GM19328 (cell line): Measurements from ENCODE around the gene FASN.

ENCODE experiments used
- ATAC-seq: cut with Tn5 transposase; IDR thresholded peaks from one replicate; pipeline ENCODE4 v1.9.1; 2021; ENCODE audit warnings: mild to moderate bottlenecking, moderate library complexity; ENCODE audit not compliant: unreplicated experiment

FASN gene

GRCh38 chr17:82059272-82060000 lies 38.6 kb downstream of the FASN start:
- no peak for ATAC-seq

- ATAC-seq = no peak
Measured at GRCh38 chr17:82058855-82059249, 39.2 kb downstream of the FASN start.

GRCh38 chr17:82058230-82058854 lies 39.7 kb downstream of the FASN start:
- ATAC-seq = no peak

GRCh38 chr17:82056729-82057621 lies 41.1 kb downstream of the FASN start:
- no peak for ATAC-seq

- ATAC-seq = no peak
Measured at GRCh38 chr17:82055965-82056728, 41.9 kb downstream of the FASN start.

GRCh38 chr17:82055023-82055964 lies 42.7 kb downstream of the FASN start:
- ATAC-seq = no peak

GRCh38 chr17:82054351-82055022 lies 43.5 kb downstream of the FASN start:
- ATAC-seq = no peak

GRCh38 chr17:82053556-82054263 lies 44.3 kb downstream of the FASN start:
- ATAC-seq = no peak

- ATAC-seq = no peak
Measured at GRCh38 chr17:82053130-82053529, 44.9 kb downstream of the FASN start.

- no peak for ATAC-seq
Measured at GRCh38 chr17:82052638-82053059, 45.4 kb downstream of the FASN start.

- peak; percentile 60 for ATAC-seq
Measured at GRCh38 chr17:82051776-82052637, 46.0 kb downstream of the FASN start, which contains the start of the genes GPS1 and RFNG. GPS1 (plus strand) TSS chr17:82051898; CDS start chr17:82051932, 34 bp downstream. RFNG (minus strand) TSS chr17:82051811; CDS start chr17:82051766, 45 bp downstream.

GRCh38 chr17:82050761-82051641 lies 47.0 kb downstream of the FASN start:
- no peak for ATAC-seq

GRCh38 chr17:82050152-82050760 lies 47.8 kb downstream of the FASN start:
- no peak for ATAC-seq

- no peak for ATAC-seq
Measured at GRCh38 chr17:82049521-82049971, 48.5 kb downstream of the FASN start.

GRCh38 chr17:82049106-82049505 lies 48.9 kb downstream of the FASN start:
- no peak for ATAC-seq

- ATAC-seq = no peak
Measured at GRCh38 chr17:82048571-82048971, 49.5 kb downstream of the FASN start.
